PC-9 (cell line): Measurements from ENCODE around the gene CELF4.

Source experiments
- EZH2 ChIP-seq: fragments of 200-600 bp; sonication (generic); IDR thresholded peaks from 2 replicates; pipeline ENCODE4 v1.8.0; 2017; ENCODE audit warnings: antibody characterized with exemption, low read depth
- TF ChIP-seq, protein P1 (sequence below): fragments of 200-600 bp; sonication (generic); conservative IDR thresholded peaks from 2 replicates; pipeline ENCODE4 v1.6.1; 2017; ENCODE audit warnings: mixed run types, antibody characterized with exemption, mild to moderate bottlenecking, moderate library complexity

DNA sequence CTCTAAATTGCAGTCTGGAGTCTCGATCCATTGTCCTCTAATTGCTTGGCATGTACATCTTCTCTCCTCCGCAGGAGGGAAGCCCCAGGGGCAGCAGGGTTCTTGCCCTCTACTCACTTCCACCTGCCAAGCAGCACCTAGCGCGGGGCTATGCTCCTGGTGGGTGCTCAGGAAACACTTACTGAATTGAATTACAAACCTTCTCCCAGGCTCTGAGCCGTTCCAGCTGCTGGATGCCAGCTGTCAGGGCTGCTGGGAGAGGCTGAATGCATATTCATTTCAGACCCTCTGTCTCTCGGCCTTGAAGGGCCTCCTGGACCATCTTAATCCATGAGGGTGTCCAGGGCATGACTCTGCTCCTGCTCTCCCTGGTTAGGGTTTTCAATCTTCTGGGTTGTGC, 94.0 kb downstream of the CELF4 start:
- TF ChIP-seq, protein P1, sequence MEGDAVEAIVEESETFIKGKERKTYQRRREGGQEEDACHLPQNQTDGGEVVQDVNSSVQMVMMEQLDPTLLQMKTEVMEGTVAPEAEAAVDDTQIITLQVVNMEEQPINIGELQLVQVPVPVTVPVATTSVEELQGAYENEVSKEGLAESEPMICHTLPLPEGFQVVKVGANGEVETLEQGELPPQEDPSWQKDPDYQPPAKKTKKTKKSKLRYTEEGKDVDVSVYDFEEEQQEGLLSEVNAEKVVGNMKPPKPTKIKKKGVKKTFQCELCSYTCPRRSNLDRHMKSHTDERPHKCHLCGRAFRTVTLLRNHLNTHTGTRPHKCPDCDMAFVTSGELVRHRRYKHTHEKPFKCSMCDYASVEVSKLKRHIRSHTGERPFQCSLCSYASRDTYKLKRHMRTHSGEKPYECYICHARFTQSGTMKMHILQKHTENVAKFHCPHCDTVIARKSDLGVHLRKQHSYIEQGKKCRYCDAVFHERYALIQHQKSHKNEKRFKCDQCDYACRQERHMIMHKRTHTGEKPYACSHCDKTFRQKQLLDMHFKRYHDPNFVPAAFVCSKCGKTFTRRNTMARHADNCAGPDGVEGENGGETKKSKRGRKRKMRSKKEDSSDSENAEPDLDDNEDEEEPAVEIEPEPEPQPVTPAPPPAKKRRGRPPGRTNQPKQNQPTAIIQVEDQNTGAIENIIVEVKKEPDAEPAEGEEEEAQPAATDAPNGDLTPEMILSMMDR: no peak
- no peak for TF ChIP-seq EZH2
